ENCODE results near the gene ATP2B3.

ATP2B3 gene

GRCh38 chrX:153557618-153558355, 40.3 kb downstream of the ATP2B3 start:
- no peak for DNase-seq (ENCODE audit: low read depth, low spot score)
- no peak overlapping the region for H3K4me3 ChIP-seq (ENCODE audit: low read length)

GRCh38 chrX:153560000-153560399, 42.6 kb downstream of the ATP2B3 start:
- H3K4me3 ChIP-seq (ENCODE audit: low read length) = no peak overlapping the region
- no peak for DNase-seq (ENCODE audit: low read depth, low spot score)

- no peak for DNase-seq (ENCODE audit: low read depth, low spot score)
- H3K4me3 ChIP-seq (ENCODE audit: low read length) = no peak overlapping the region
Measured at GRCh38 chrX:153560466-153560865, 43.0 kb downstream of the ATP2B3 start.

GRCh38 chrX:153561337-153561736, 43.9 kb downstream of the ATP2B3 start:
- H3K4me3 ChIP-seq (ENCODE audit: low read length) = no peak overlapping the region
- DNase-seq (ENCODE audit: low read depth, low spot score) = no peak

GRCh38 chrX:153562546-153562945, 45.1 kb downstream of the ATP2B3 start:
- H3K4me3 ChIP-seq (ENCODE audit: low read length) = no peak overlapping the region
- DNase-seq (ENCODE audit: low read depth, low spot score) = no peak

- no peak for DNase-seq (ENCODE audit: low read depth, low spot score)
- no peak overlapping the region for H3K4me3 ChIP-seq (ENCODE audit: low read length)
Measured at GRCh38 chrX:153564047-153564606, 46.7 kb downstream of the ATP2B3 start.

GRCh38 chrX:153565996-153566580, 48.6 kb downstream of the ATP2B3 start:
- no peak overlapping the region for H3K4me3 ChIP-seq (ENCODE audit: low read length)
- DNase-seq (ENCODE audit: low read depth, low spot score) = no peak

- no peak overlapping the region for H3K4me3 ChIP-seq (ENCODE audit: low read length)
- no peak for DNase-seq (ENCODE audit: low read depth, low spot score)
Measured at GRCh38 chrX:153568451-153569011, 51.1 kb downstream of the ATP2B3 start.

GRCh38 chrX:153569475-153569874, 52.0 kb downstream of the ATP2B3 start:
- no peak for DNase-seq (ENCODE audit: low read depth, low spot score)
- no peak overlapping the region for H3K4me3 ChIP-seq (ENCODE audit: low read length)

- H3K4me3 ChIP-seq (ENCODE audit: low read length) = no peak overlapping the region
- no peak for DNase-seq (ENCODE audit: low read depth, low spot score)
Measured at GRCh38 chrX:153571534-153571908, 54.1 kb downstream of the ATP2B3 start.

- no peak for DNase-seq (ENCODE audit: low read depth, low spot score)
Measured at GRCh38 chrX:153572601-153573000, 55.2 kb downstream of the ATP2B3 start.

GRCh38 chrX:153573984-153574383, 56.5 kb downstream of the ATP2B3 start:
- H3K4me3 ChIP-seq (ENCODE audit: low read length) = no peak overlapping the region
- DNase-seq (ENCODE audit: low read depth, low spot score) = peak; percentile 12

More at GRCh38 chrX:153572601-153573000, 55.2 kb downstream of the ATP2B3 start:
- no peak overlapping the region for H3K4me3 ChIP-seq (ENCODE audit: low read length)

- DNase-seq (ENCODE audit: low read depth, low spot score) = no peak
- H3K4me3 ChIP-seq (ENCODE audit: low read length) = no peak overlapping the region
Measured at GRCh38 chrX:153576239-153576870, 58.9 kb downstream of the ATP2B3 start.

GRCh38 chrX:153576961-153577360, 59.5 kb downstream of the ATP2B3 start:
- DNase-seq (ENCODE audit: low read depth, low spot score) = no peak
- no peak overlapping the region for H3K4me3 ChIP-seq (ENCODE audit: low read length)

GRCh38 chrX:153578200-153578835, 60.9 kb downstream of the ATP2B3 start:
- no peak for DNase-seq (ENCODE audit: low read depth, low spot score)
- H3K4me3 ChIP-seq (ENCODE audit: low read length) = no peak overlapping the region

- H3K4me3 ChIP-seq (ENCODE audit: low read length) = no peak overlapping the region
- DNase-seq (ENCODE audit: low read depth, low spot score) = no peak
Measured at GRCh38 chrX:153578889-153579288, 61.4 kb downstream of the ATP2B3 start.

GRCh38 chrX:153580700-153581386, 63.4 kb downstream of the ATP2B3 start:
- no peak overlapping the region for H3K4me3 ChIP-seq (ENCODE audit: low read length)
- DNase-seq (ENCODE audit: low read depth, low spot score) = no peak

GRCh38 chrX:153582896-153583295, 65.5 kb downstream of the ATP2B3 start:
- H3K4me3 ChIP-seq (ENCODE audit: low read length) = peak overlapping the region; percentile 27; the same call in 1 of the 2 replicates
- peak; percentile 62 for DNase-seq (ENCODE audit: low read depth, low spot score)

GRCh38 chrX:153583433-153583832, 66.0 kb downstream of the ATP2B3 start:
- H3K4me3 ChIP-seq (ENCODE audit: low read length) = no peak overlapping the region
- DNase-seq (ENCODE audit: low read depth, low spot score) = no peak
